Spleen (tissue), 11 donors: ENCODE results near the gene PGAM2. TPM values are rescaled to one million over a fixed set of nuclear protein-coding genes. Genes with fewer than 3 reads are reported as not detected.

ENCODE experiments used
- DNase-seq: peaks from one replicate; pipeline ENCODE4 v3.0.0-alpha.2; 2020
- H3K27ac ChIP-seq, 8 donors: fragments of 200-600 bp; sonication (generic) in 7 of 8; 1 replicate in 4 of 8; 2 replicates in 4 of 8; pipeline versions ENCODE4 v1.5.0 to v1.8.0; 2016 to 2021; ENCODE audit warnings: inconsistent platforms in 4 of 8, mild to moderate bottlenecking in 4 of 8, moderate library complexity in 1 of 8
- H3K27me3 ChIP-seq, 7 donors: fragments of 200-600 bp; sonication (generic) in 6 of 7; replicated peaks in 1 of 7; 1 replicate in 4 of 7; 2 replicates in 3 of 7; pipeline versions ENCODE4 v1.5.0 to v1.8.0; 2016 to 2021; ENCODE audit warnings: inconsistent platforms in 3 of 7, mild to moderate bottlenecking in 1 of 7
- H3K36me3 ChIP-seq, 6 donors: fragments of 200-600 bp; sonication (generic) in 5 of 6; 1 replicate in 4 of 6; 2 replicates in 2 of 6; pipeline versions ENCODE4 v1.5.0 to v1.8.0; 2016 to 2021; ENCODE audit warnings: inconsistent platforms in 2 of 6
- H3K4me1 ChIP-seq, 6 donors: fragments of 200-600 bp; sonication (generic) in 5 of 6; 1 replicate in 3 of 6; 2 replicates in 3 of 6; pipeline versions ENCODE4 v1.5.0 to v1.8.0; 2016 to 2021; ENCODE audit warnings: inconsistent platforms in 3 of 6
- H3K4me3 ChIP-seq, 8 donors: fragments of 200-600 bp; sonication (generic) in 7 of 8; 1 replicate in 4 of 8; 2 replicates in 4 of 8; pipeline versions ENCODE4 v1.5.0 to v1.8.0; 2016 to 2021; ENCODE audit warnings: inconsistent platforms in 4 of 8, mild to moderate bottlenecking in 4 of 8, moderate library complexity in 2 of 8
- H3K9me3 ChIP-seq, 8 donors: fragments of 200-600 bp; sonication (generic) in 7 of 8; 1 replicate in 4 of 8; 2 replicates in 4 of 8; pipeline versions ENCODE4 v1.5.0 to v1.8.0; 2016 to 2021; ENCODE audit warnings: inconsistent platforms in 4 of 8
- POLR2A ChIP-seq, 3 donors: fragments of 450-650 bp; IDR thresholded peaks; one replicate each; pipeline ENCODE4 v1.5.1; 2017; ENCODE audit warnings: antibody characterized with exemption in 3 of 3, mild to moderate bottlenecking in 1 of 3
- POLR2AphosphoS5 ChIP-seq, 3 donors: sonication (generic); formaldehyde crosslinking; IDR thresholded peaks; one replicate each; pipeline ENCODE4 v1.5.1; 2017; ENCODE audit warnings: antibody characterized with exemption in 3 of 3
- WGBS, 5 donors: extraction: QIAGEN DNeasy Blood & Tissue Kit in 3 of 5; methylation state at CpG; one replicate each; pipeline versions ENCODE4 v1.1.5 to v1.1.7; 2013 to 2018; 5-methylcytosine and 5-hydroxymethylcytosine counted together
- intact Hi-C: fragments of 100-400 bp; cut with DNase I; formaldehyde crosslinking; loops from one replicate; pipeline ENCODE4 v1.15.0; 2023; ENCODE audit warnings: low total_unique reads
- polyA plus RNA-seq, 3 donors: library from polyadenylated mRNA; stranded (reverse); fragments of 200-250 nt; gene quantifications; one replicate each; pipeline ENCODE4 v1.2.1, GENCODE V29; 2013
- total RNA-seq, 7 donors: library from RNA; depleted of rRNA in 3 of 7; stranded (reverse); fragments of >200 nt in 3 of 7; fragmentation: NEBNext Ultra II Directional in 4 of 7; extraction: Animal tissue kit (Norgen Biotek cat#: 25700) in 4 of 7; gene quantifications; one replicate each; pipeline versions ENCODE4 v1.1.0 to v1.2.1, GENCODE V29; 2016 to 2021
- TF ChIP-seq, protein P1 (sequence below), 11 experiments: fragments of 200-600 bp in 7 of 11; fragments of 450-650 bp in 4 of 11; sonication (generic) in 4 of 11; IDR thresholded peaks in 8 of 11; conservative IDR thresholded peaks in 3 of 11; 1 replicate in 7 of 11; 2 replicates in 4 of 11; pipeline versions ENCODE4 v1.4.0 to v1.8.0; 2016 to 2021; ENCODE audit warnings: antibody characterized with exemption in 11 of 11, inconsistent platforms in 4 of 11, mild to moderate bottlenecking in 1 of 11
- donor health status: healthy with polysubstance abuse.
- donor health status: DM: no; HTN: no; CAD: no; lungs with moderate emphysema.
- donor health status: DM: no; HTN: no; CAD: no.
- donor health status: Bipolar disorder and iron deficiency.
- donor health status: healthy.
- donor health status: DM: no; HTN: no; CAD: no.
- donor health status: DM: yes; HTN: yes; CAD: no.

PGAM2 gene
- total and polyA plus RNA-seq, 10 donors = 0.75 to 4.0 (median 1.6) TPM; not detected in 1

GRCh38 chr7:44057849-44058758 lies 7.3 kb downstream of the PGAM2 start:
- Histone ChIP-seq H3K9me3 (no peaks in the 10 kb centered on the region), H3K4me3 (no peak overlapping the region), H3K36me3 (peaks cover 5 to 100% (median 92%) of the 10 kb centered on the region in 6 donors), H3K4me1 (peaks cover 7 to 96% (median 62%) of the 10 kb centered on the region in 6 donors), H3K27ac (peak overlapping the region in 6 of 8 donors; percentile 61 to 94 (median 85)), H3K27me3 (no peaks in the 10 kb centered on the region)
- TF ChIP-seq POLR2AphosphoS5 (IDR thresholded peaks at IDR 0.05) (peak in 2 of 3 donors; percentile 49 to 69), POLR2A (IDR thresholded peaks at IDR 0.05) (no peak)
- intact Hi-C loops = no loop called here
- WGBS, 5 donors = 81 to 90% (median 88%) methylated on average over 28 to 30 of the region's 30 CpGs
- DNase-seq = peak; percentile 89

GRCh38 chr7:44057181-44057848 lies 8.1 kb downstream of the PGAM2 start:
- Histone ChIP-seq H3K4me1 (peaks cover 7 to 96% (median 56%) of the 10 kb centered on the region in 6 donors), H3K4me3 (no peak overlapping the region), H3K27ac (peak overlapping the region in 5 of 8 donors; percentile 0 to 94 (median 87)), H3K27me3 (no peaks in the 10 kb centered on the region), H3K36me3 (peaks cover 5 to 100% (median 98%) of the 10 kb centered on the region in 6 donors), H3K9me3 (no peaks in the 10 kb centered on the region)
- 93 to 96% (median 93%) methylated on average over 9 to 11 of the region's 11 CpGs for WGBS, 5 donors
- intact Hi-C loops = no loop called here
- TF ChIP-seq, protein P1, sequence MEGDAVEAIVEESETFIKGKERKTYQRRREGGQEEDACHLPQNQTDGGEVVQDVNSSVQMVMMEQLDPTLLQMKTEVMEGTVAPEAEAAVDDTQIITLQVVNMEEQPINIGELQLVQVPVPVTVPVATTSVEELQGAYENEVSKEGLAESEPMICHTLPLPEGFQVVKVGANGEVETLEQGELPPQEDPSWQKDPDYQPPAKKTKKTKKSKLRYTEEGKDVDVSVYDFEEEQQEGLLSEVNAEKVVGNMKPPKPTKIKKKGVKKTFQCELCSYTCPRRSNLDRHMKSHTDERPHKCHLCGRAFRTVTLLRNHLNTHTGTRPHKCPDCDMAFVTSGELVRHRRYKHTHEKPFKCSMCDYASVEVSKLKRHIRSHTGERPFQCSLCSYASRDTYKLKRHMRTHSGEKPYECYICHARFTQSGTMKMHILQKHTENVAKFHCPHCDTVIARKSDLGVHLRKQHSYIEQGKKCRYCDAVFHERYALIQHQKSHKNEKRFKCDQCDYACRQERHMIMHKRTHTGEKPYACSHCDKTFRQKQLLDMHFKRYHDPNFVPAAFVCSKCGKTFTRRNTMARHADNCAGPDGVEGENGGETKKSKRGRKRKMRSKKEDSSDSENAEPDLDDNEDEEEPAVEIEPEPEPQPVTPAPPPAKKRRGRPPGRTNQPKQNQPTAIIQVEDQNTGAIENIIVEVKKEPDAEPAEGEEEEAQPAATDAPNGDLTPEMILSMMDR (IDR thresholded peaks at IDR 0.05 in 8 of 11, conservative IDR thresholded peaks at IDR 0.05 in 3 of 11) = no peak
- TF ChIP-seq POLR2A (IDR thresholded peaks at IDR 0.05) = no peak
- TF ChIP-seq POLR2AphosphoS5 (IDR thresholded peaks at IDR 0.05) = peak in 1 of 3 donors; percentile 55
- peak; percentile 51 for DNase-seq

DNA sequence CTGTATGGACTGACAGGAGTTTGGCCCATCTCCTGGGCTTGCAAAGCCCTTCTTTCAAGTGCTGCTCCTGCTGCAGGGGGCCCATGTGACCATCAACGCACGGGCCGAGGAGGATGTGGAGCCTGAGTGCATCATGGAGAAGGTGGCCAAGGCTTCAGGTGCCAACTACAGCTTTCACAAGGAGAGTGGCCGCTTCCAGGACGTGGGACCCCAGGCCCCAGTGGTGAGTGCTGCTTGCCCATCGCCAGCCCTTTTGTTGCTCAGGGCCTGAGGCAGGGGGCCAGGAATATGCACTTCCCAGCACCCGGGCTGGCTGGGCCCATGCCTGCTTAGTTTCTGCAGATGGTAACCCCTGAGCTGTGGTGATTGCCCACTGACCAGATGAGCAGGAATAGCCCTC lies 8.7 kb downstream of the PGAM2 start:
- Histone ChIP-seq H3K27me3 (no peaks in the 10 kb centered on the region), H3K36me3 (peaks cover 5 to 100% (median 98%) of the 10 kb centered on the region in 6 donors), H3K4me1 (peaks cover 7 to 96% (median 56%) of the 10 kb centered on the region in 6 donors), H3K9me3 (no peaks in the 10 kb centered on the region), H3K4me3 (no peak overlapping the region), H3K27ac (peak overlapping the region in 3 of 8 donors; percentile 80 to 94 (median 87))
- intact Hi-C loops = no loop called here
- TF ChIP-seq, protein P1 (IDR thresholded peaks at IDR 0.05 in 8 of 11, conservative IDR thresholded peaks at IDR 0.05 in 3 of 11) = no peak
- TF ChIP-seq POLR2AphosphoS5 (IDR thresholded peaks at IDR 0.05) = peak in 1 of 3 donors; percentile 33
- peak; percentile 68 for DNase-seq
- WGBS, 5 donors = 88 to 93% (median 90%) methylated on average over 6 to 7 of the region's 7 CpGs; no CpG with 5 or more reads in 1 of the 5 donors

- peak in 2 of 3 donors; percentile 35 to 58 for TF ChIP-seq POLR2AphosphoS5 (IDR thresholded peaks at IDR 0.05)
- TF ChIP-seq, protein P1 (IDR thresholded peaks at IDR 0.05 in 8 of 11, conservative IDR thresholded peaks at IDR 0.05 in 3 of 11) = no peak
- Histone ChIP-seq H3K27ac (peak overlapping the region in 3 of 8 donors; percentile 48 to 100 (median 52)), H3K4me1 (peaks cover 13 to 98% (median 53%) of the 10 kb centered on the region in 6 donors), H3K4me3 (no peak overlapping the region), H3K27me3 (no peaks in the 10 kb centered on the region), H3K36me3 (peaks cover 5 to 100% (median 83%) of the 10 kb centered on the region in 6 donors), H3K9me3 (no peaks in the 10 kb centered on the region)
- WGBS, 5 donors = 88 to 92% (median 91%) methylated on average over 4 to 12 of the region's 12 CpGs
- intact Hi-C loops = no loop called here
- DNase-seq = peak; percentile 71
These were observed 12.5 kb downstream of the PGAM2 start for GRCh38 chr7:44052771-44053365.
